Adrenal gland (tissue), 12 donors: ENCODE measurements around the gene FGGY. TPM values are rescaled to one million over a fixed set of nuclear protein-coding genes. Genes with fewer than 3 reads are reported as not detected.

Experiments used
- DNase-seq, 7 donors: peaks; one replicate each; pipeline ENCODE4 v3.0.0-alpha.2; 2019 to 2020
- H3K27ac ChIP-seq, 5 donors: fragments of 200-600 bp; sonication (generic) in 4 of 5; 1 replicate in 3 of 5; 2 replicates in 2 of 5; pipeline versions ENCODE4 v1.5.1 to v1.8.0; 2016 to 2020; ENCODE audit warnings: mild to moderate bottlenecking in 1 of 5
- H3K27me3 ChIP-seq: fragments of 200-600 bp; 2 replicates; pipeline ENCODE4 v1.8.0; 2021
- H3K36me3 ChIP-seq, 2 donors: fragments of 200-600 bp; replicated peaks in 1 of 2; 1 replicate in 1 of 2; 2 replicates in 1 of 2; pipeline versions ENCODE4 v1.5.1 to v1.8.0; 2018 to 2022
- H3K4me1 ChIP-seq, 2 donors: fragments of 200-600 bp; replicated peaks in 1 of 2; 1 replicate in 1 of 2; 2 replicates in 1 of 2; pipeline versions ENCODE4 v1.5.1 to v1.8.0; 2018 to 2021
- H3K4me3 ChIP-seq, 4 donors: fragments of 200-600 bp; sonication (generic) in 3 of 4; one replicate each; pipeline ENCODE4 v1.5.1; 2016 to 2018
- H3K9me3 ChIP-seq, 3 donors: fragments of 200-600 bp; sonication (generic) in 1 of 3; replicated peaks in 1 of 3; 1 replicate in 2 of 3; 2 replicates in 1 of 3; pipeline versions ENCODE4 v1.5.1 to v1.8.0; 2016 to 2021
- CTCF ChIP-seq, 6 experiments: fragments of 450-650 bp in 4 of 6; fragments of 200-600 bp in 2 of 6; sonication (generic) in 1 of 6; IDR thresholded peaks; 1 replicate in 5 of 6; 2 replicates in 1 of 6; pipeline versions ENCODE4 v1.5.1 to v1.8.0; 2016 to 2021; ENCODE audit warnings: antibody characterized with exemption in 6 of 6, mild to moderate bottlenecking in 2 of 6, moderate library complexity in 1 of 6
- POLR2A ChIP-seq, 2 donors: fragments of 450-650 bp; IDR thresholded peaks; one replicate each; pipeline ENCODE4 v1.6.1; 2017; ENCODE audit warnings: antibody characterized with exemption in 2 of 2, mild to moderate bottlenecking in 2 of 2, moderate library complexity in 1 of 2
- WGBS, 4 donors: extraction: QIAGEN DNeasy Blood & Tissue Kit in 2 of 4; methylation state at CpG; one replicate each; pipeline versions ENCODE4 v1.1.5 to v1.1.7; 2013 to 2017; 5-methylcytosine and 5-hydroxymethylcytosine counted together
- intact Hi-C, 2 donors: fragments of 100-400 bp; cut with DNase I; formaldehyde crosslinking; loops; one replicate each; pipeline versions ENCODE4 v1.14.1 to v1.15.0; 2022 to 2023
- polyA plus RNA-seq, 3 donors: library from polyadenylated mRNA; stranded (reverse); fragments of 200-250 nt in 2 of 3; fragments of 350-450 nt in 1 of 3; fragmentation: Illumina TruSeq in 1 of 3; extraction: RNeasy Lipid Tissue Mini Kit (QIAGEN cat#74804) in 1 of 3; gene quantifications; one replicate each; pipeline ENCODE4 v1.2.3, GENCODE V29; 2013 to 2014
- total RNA-seq, 9 donors: library from RNA; depleted of rRNA in 4 of 9; stranded (reverse); fragments of >200 nt in 4 of 9; fragments of 120-200 nt in 1 of 9; fragmentation: NEBNext Ultra II Directional in 1 of 9; extraction: Animal tissue kit (Norgen Biotek cat#: 25700) in 1 of 9; gene quantifications; one replicate each; pipeline versions ENCODE4 v1.1.0 to v1.2.4, GENCODE V29; 2013 to 2023
- donor health status: healthy with polysubstance abuse.
- donor health status: Bipolar disorder and iron deficiency.
- donor health status: DM: yes; HTN: yes; CAD: no.
- donor health status: DM: no; HTN: no; CAD: no.
- donor health status: DM: no; HTN: no; CAD: no.
- donor health status: DM: yes; HTN: yes; CAD: no.

The FGGY gene
- total and polyA plus RNA-seq, 12 donors: 7.4 to 75.5 (median 35.0) TPM

- H3K27me3 ChIP-seq: no peaks in the 10 kb centered on the region
- H3K4me3 ChIP-seq: no peak overlapping the region
- H3K9me3 ChIP-seq: no peaks in the 10 kb centered on the region
- DNase-seq: no peak
- H3K4me1 ChIP-seq: no peaks in the 10 kb centered on the region
- TF ChIP-seq CTCF (IDR thresholded peaks at IDR 0.05) (no peak), POLR2A (IDR thresholded peaks at IDR 0.05) (no peak)
- intact Hi-C loops: no loop called here
- H3K27ac ChIP-seq: no peak overlapping the region
- H3K36me3 ChIP-seq: no peaks in the 10 kb centered on the region
These were observed 491.9 kb downstream of the FGGY start for GRCh38 chr1:59788825-59789224.

GRCh38 chr1:59798600-59798999 lies 501.7 kb downstream of the FGGY start:
- Histone ChIP-seq H3K4me3 (no peak overlapping the region), H3K9me3 (no peaks in the 10 kb centered on the region), H3K4me1 (no peaks in the 10 kb centered on the region), H3K36me3 (no peaks in the 10 kb centered on the region), H3K27me3 (no peaks in the 10 kb centered on the region), H3K27ac (no peak overlapping the region)
- intact Hi-C loops: no loop called here
- DNase-seq: no peak
- TF ChIP-seq CTCF (IDR thresholded peaks at IDR 0.05): no peak

GRCh38 chr1:59803458-59804038 lies 506.7 kb downstream of the FGGY start:
- H3K9me3 ChIP-seq: no peaks in the 10 kb centered on the region
- intact Hi-C loops: no loop called here
- H3K4me1 ChIP-seq: no peaks in the 10 kb centered on the region
- H3K27ac ChIP-seq: no peak overlapping the region
- no peaks in the 10 kb centered on the region for H3K27me3 ChIP-seq
- no peaks in the 10 kb centered on the region for H3K36me3 ChIP-seq
- 71 to 100% (median 77%) methylated on average over 1 of the region's 1 CpG for WGBS, 4 donors
- H3K4me3 ChIP-seq: no peak overlapping the region
- no peak for DNase-seq
- TF ChIP-seq POLR2A (IDR thresholded peaks at IDR 0.05) (no peak), CTCF (IDR thresholded peaks at IDR 0.05) (no peak)

GRCh38 chr1:59804301-59804700 lies 507.4 kb downstream of the FGGY start:
- H3K9me3 ChIP-seq: no peaks in the 10 kb centered on the region
- no peak overlapping the region for H3K4me3 ChIP-seq
- DNase-seq: no peak
- no peaks in the 10 kb centered on the region for H3K27me3 ChIP-seq
- H3K4me1 ChIP-seq: no peaks in the 10 kb centered on the region
- no peaks in the 10 kb centered on the region for H3K36me3 ChIP-seq
- intact Hi-C loops: no loop called here
- no peak overlapping the region for H3K27ac ChIP-seq
- TF ChIP-seq POLR2A (IDR thresholded peaks at IDR 0.05) (no peak), CTCF (IDR thresholded peaks at IDR 0.05) (no peak)
